Trophoblast cell (in vitro differentiated cells and primary cell): ENCODE data around the gene DGKH.

Experiments
- DNase-seq, 2 donors: peaks; one replicate each; pipeline ENCODE4 v3.0.0-alpha.2; 2016
- H2AFZ ChIP-seq: 2 replicates; pipeline ENCODE4 v1.6.1; 2013; ENCODE audit warnings: low read length, moderate library complexity, mild to moderate bottlenecking; ENCODE audit not compliant: insufficient read depth, poor library complexity
- H2AK5ac ChIP-seq: 2 replicates; pipeline ENCODE4 v1.6.1; 2013; ENCODE audit warnings: mild to moderate bottlenecking, low read length
- H2BK120ac ChIP-seq: 2 replicates; pipeline ENCODE4 v1.6.1; 2013; ENCODE audit warnings: low read length, mild to moderate bottlenecking, moderate library complexity; ENCODE audit not compliant: insufficient read depth, poor library complexity
- H2BK12ac ChIP-seq: 2 replicates; pipeline ENCODE4 v1.6.1; 2013; ENCODE audit warnings: mild to moderate bottlenecking, low read length, moderate library complexity
- H2BK5ac ChIP-seq: 2 replicates; pipeline ENCODE4 v1.6.1; 2013; ENCODE audit warnings: low read length, low read depth, moderate library complexity, mild to moderate bottlenecking; ENCODE audit not compliant: poor library complexity
- H3K14ac ChIP-seq: 2 replicates; pipeline ENCODE4 v1.6.1; 2013; ENCODE audit warnings: mild to moderate bottlenecking, low read length
- H3K18ac ChIP-seq: 2 replicates; pipeline ENCODE4 v1.6.1; 2013; ENCODE audit warnings: mild to moderate bottlenecking, low read length
- H3K23ac ChIP-seq: 2 replicates; pipeline ENCODE4 v1.6.1; 2013; ENCODE audit warnings: low read length
- H3K27ac ChIP-seq: 2 replicates; pipeline ENCODE4 v1.5.1; 2013; ENCODE audit warnings: low read depth, mild to moderate bottlenecking, inconsistent platforms, low read length, moderate library complexity
- H3K27me3 ChIP-seq: 2 replicates; pipeline ENCODE4 v1.6.1; 2013; ENCODE audit warnings: inconsistent platforms, mild to moderate bottlenecking, low read length, moderate library complexity; ENCODE audit not compliant: insufficient read depth
- H3K36me3 ChIP-seq, 2 experiments: 1 replicate in 1 of 2; 2 replicates in 1 of 2; pipeline ENCODE4 v1.6.1; 2013; ENCODE audit warnings: low read length in 2 of 2, mild to moderate bottlenecking in 2 of 2, moderate library complexity in 1 of 2; ENCODE audit not compliant: insufficient read depth in 2 of 2, control insufficient read depth in 1 of 2
- H3K4ac ChIP-seq: 2 replicates; pipeline ENCODE4 v1.6.1; 2013; ENCODE audit warnings: low read depth, mild to moderate bottlenecking, low read length, moderate library complexity
- H3K4me1 ChIP-seq, 2 experiments: 1 replicate in 1 of 2; 2 replicates in 1 of 2; pipeline ENCODE4 v1.6.1; 2013; ENCODE audit warnings: low read length in 2 of 2, mild to moderate bottlenecking in 2 of 2, moderate library complexity in 1 of 2; ENCODE audit not compliant: insufficient read depth in 2 of 2, control insufficient read depth in 1 of 2
- H3K4me2 ChIP-seq: 2 replicates; pipeline ENCODE4 v1.6.1; 2013; ENCODE audit warnings: inconsistent platforms, mild to moderate bottlenecking, low read length, moderate library complexity
- H3K4me3 ChIP-seq: 2 replicates; pipeline ENCODE4 v1.5.1; 2013; ENCODE audit warnings: mild to moderate bottlenecking, low read depth, low read length, inconsistent platforms
- H3K79me1 ChIP-seq: one replicate; pipeline ENCODE4 v1.6.1; 2013; ENCODE audit warnings: low read length
- H3K79me2 ChIP-seq: 2 replicates; pipeline ENCODE4 v1.6.1; 2013; ENCODE audit warnings: low read length, mild to moderate bottlenecking; ENCODE audit not compliant: control insufficient read depth, insufficient read depth, poor library complexity
- H3K9ac ChIP-seq: 2 replicates; pipeline ENCODE4 v1.6.1; 2013; ENCODE audit warnings: mild to moderate bottlenecking, low read length
- H3K9me3 ChIP-seq: 2 replicates; pipeline ENCODE4 v1.6.1; 2013; ENCODE audit warnings: low read depth, mild to moderate bottlenecking, control low read depth, inconsistent platforms, low read length; ENCODE audit not compliant: insufficient read depth
- H4K12ac ChIP-seq: 2 replicates; pipeline ENCODE4 v1.6.1; 2013; ENCODE audit warnings: low read depth, mild to moderate bottlenecking, low read length, moderate library complexity
- H4K8ac ChIP-seq: 2 replicates; pipeline ENCODE4 v1.6.1; 2013; ENCODE audit warnings: low read depth, mild to moderate bottlenecking, low read length, moderate library complexity
- H4K91ac ChIP-seq: one replicate; pipeline ENCODE4 v1.6.1; 2013; ENCODE audit warnings: low read depth, mild to moderate bottlenecking, low read length, moderate library complexity
- WGBS: extraction: QIAGEN DNeasy Blood & Tissue Kit; methylation state at CpG from one replicate; pipeline ENCODE4 v1.1.7; 2013; ENCODE audit warnings: missing lambda C conversion rate; ENCODE audit not compliant: insufficient read length, insufficient coverage; ENCODE audit errors: extremely low coverage; 5-methylcytosine and 5-hydroxymethylcytosine counted together

The DGKH gene

GRCh38 chr13:42125046-42125445 is 76.6 kb downstream of the DGKH start:
- H3K18ac ChIP-seq, result no peak overlapping the region
- no peak overlapping the region for H4K91ac ChIP-seq
- H3K23ac ChIP-seq, result no peak overlapping the region

DNA sequence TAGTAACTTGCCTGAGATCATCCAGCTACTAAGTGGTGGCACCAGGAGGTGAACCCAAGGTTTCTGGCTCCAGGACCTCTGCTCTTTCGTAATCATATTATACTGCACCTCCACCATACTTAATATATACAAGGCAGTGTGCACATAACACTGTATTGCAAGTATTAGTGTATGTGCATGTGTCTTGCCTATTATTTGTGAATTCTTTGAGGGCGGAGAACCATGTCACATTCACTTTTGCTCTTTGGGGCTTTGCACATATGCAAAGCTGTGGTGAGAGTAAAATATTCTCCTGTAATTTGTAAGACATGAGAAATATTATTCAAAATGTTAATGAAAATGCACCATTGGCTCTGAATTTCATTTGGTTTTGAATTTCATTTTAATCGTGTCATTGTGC is 78.6 kb downstream of the DGKH start:
- no peaks in the 10 kb centered on the region for H3K9me3 ChIP-seq
- H2AK5ac ChIP-seq, result no peak overlapping the region
- H2BK120ac ChIP-seq, result no peak overlapping the region
- H2BK5ac ChIP-seq, result no peak overlapping the region
- no peak overlapping the region for H3K27ac ChIP-seq
- no peak overlapping the region for H4K8ac ChIP-seq
- no peak overlapping the region for H4K91ac ChIP-seq
- no peak overlapping the region for H3K4ac ChIP-seq
- no peak overlapping the region for H3K9ac ChIP-seq
- H2BK12ac ChIP-seq, result no peak overlapping the region
- no peaks in the 10 kb centered on the region for H3K27me3 ChIP-seq
- WGBS, result no CpG with 5 or more reads among the region's 3 CpGs
- no peaks in the 10 kb centered on the region for H3K79me1 ChIP-seq
- no peak overlapping the region for H3K4me3 ChIP-seq
- H3K4me2 ChIP-seq, result no peak overlapping the region
- no peaks in the 10 kb centered on the region for H3K4me1 ChIP-seq
- H3K23ac ChIP-seq, result no peak overlapping the region
- H3K14ac ChIP-seq, result no peak overlapping the region
- no peak overlapping the region for H2AFZ ChIP-seq
- no peaks in the 10 kb centered on the region for H3K36me3 ChIP-seq
- H3K18ac ChIP-seq, result no peak overlapping the region
- no peaks in the 10 kb centered on the region for H3K79me2 ChIP-seq
- no peak for DNase-seq
- no peak overlapping the region for H4K12ac ChIP-seq

More at GRCh38 chr13:42125046-42125445, 76.6 kb downstream of the DGKH start:
- Histone ChIP-seq H3K4me1 (no peaks in the 10 kb centered on the region), H3K4me2 (no peak overlapping the region), H2BK5ac (no peak overlapping the region), H3K27ac (no peak overlapping the region), H3K79me1 (no peaks in the 10 kb centered on the region), H3K9me3 (no peaks in the 10 kb centered on the region), H3K4me3 (no peak overlapping the region), H2BK120ac (no peak overlapping the region), H3K4ac (no peak overlapping the region), H3K14ac (no peak overlapping the region), H3K79me2 (no peaks in the 10 kb centered on the region), H3K27me3 (no peaks in the 10 kb centered on the region), H3K36me3 (no peaks in the 10 kb centered on the region), H4K12ac (no peak overlapping the region), H2BK12ac (no peak overlapping the region), H2AFZ (no peak overlapping the region), H4K8ac (no peak overlapping the region), H3K9ac (no peak overlapping the region), H2AK5ac (no peak overlapping the region)
- DNase-seq, result no peak
- no CpG with 5 or more reads among the region's 2 CpGs for WGBS

GRCh38 chr13:42129033-42129432 is 80.6 kb downstream of the DGKH start:
- Histone ChIP-seq H3K23ac (no peak overlapping the region), H4K12ac (no peak overlapping the region), H3K4me2 (no peak overlapping the region), H4K8ac (no peak overlapping the region), H2AK5ac (no peak overlapping the region), H3K79me1 (no peaks in the 10 kb centered on the region), H4K91ac (no peak overlapping the region), H2AFZ (no peak overlapping the region), H2BK120ac (no peak overlapping the region), H3K4ac (no peak overlapping the region), H3K18ac (no peak overlapping the region), H3K79me2 (no peaks in the 10 kb centered on the region), H3K27me3 (no peaks in the 10 kb centered on the region), H3K4me1 (peaks cover 0 to 2% of the 10 kb centered on the region in 2 experiments), H3K9ac (no peak overlapping the region), H3K14ac (no peak overlapping the region), H2BK5ac (no peak overlapping the region), H3K9me3 (no peaks in the 10 kb centered on the region), H2BK12ac (no peak overlapping the region), H3K36me3 (peaks cover 0 to 2% of the 10 kb centered on the region in 2 experiments), H3K27ac (no peak overlapping the region), H3K4me3 (no peak overlapping the region)
- no CpG with 5 or more reads among the region's 3 CpGs for WGBS
- no peak for DNase-seq

- no CpG with 5 or more reads among the region's 3 CpGs for WGBS
- Histone ChIP-seq H3K9me3 (no peaks in the 10 kb centered on the region), H2AFZ (no peak overlapping the region), H3K79me2 (no peaks in the 10 kb centered on the region), H3K79me1 (no peaks in the 10 kb centered on the region), H3K27ac (no peak overlapping the region), H2AK5ac (no peak overlapping the region), H3K36me3 (peaks cover 0 to 2% of the 10 kb centered on the region in 2 experiments), H3K9ac (no peak overlapping the region), H3K4me1 (peaks cover 0 to 2% of the 10 kb centered on the region in 2 experiments), H4K12ac (no peak overlapping the region), H3K4me3 (no peak overlapping the region), H3K27me3 (no peaks in the 10 kb centered on the region), H4K8ac (no peak overlapping the region), H3K23ac (no peak overlapping the region), H3K4me2 (no peak overlapping the region), H2BK12ac (no peak overlapping the region), H2BK5ac (no peak overlapping the region), H4K91ac (no peak overlapping the region), H3K18ac (no peak overlapping the region), H3K14ac (no peak overlapping the region), H3K4ac (no peak overlapping the region), H2BK120ac (no peak overlapping the region)
- no peak for DNase-seq
Measured at GRCh38 chr13:42136518-42136917, 88.1 kb downstream of the DGKH start.
